WTC11 (cell line): ENCODE results near the gene BABAM2. TPM values are rescaled to one million over a fixed set of nuclear protein-coding genes. Genes with fewer than 3 reads are reported as not detected.

Source experiments
- ATAC-seq: fragments of 200-7000 bp; cut with Tn5 transposase; 2 replicates; pipeline ENCODE4 v1.10.0; 2021; ENCODE audit warnings: mild to moderate bottlenecking, moderate library complexity
- CTCF ChIA-PET: fragments of 300-600 bp; sonication (Branson Sonifier 250); formaldehyde crosslinking; loops from one replicate; lab custom pipeline; 2021; ENCODE audit warnings: antibody characterized with exemption; lab: Charles Lee
- POLR2A ChIA-PET: fragments of 350-600 bp; sonication (Branson Sonifier 250); formaldehyde crosslinking; loops from one replicate; lab custom pipeline; 2021; ENCODE audit warnings: antibody characterized with exemption; lab: Charles Lee
- DNase-seq: peaks from one replicate; pipeline ENCODE4 v3.0.0; 2021; ENCODE audit warnings: low spot score
- H3K27ac Mint-ChIP-seq: 2 replicates; pipeline ENCODE4 v1.8.0; 2021; ENCODE audit warnings: mixed read lengths
- H3K27me3 Mint-ChIP-seq: 2 replicates; pipeline ENCODE4 v1.8.0; 2021; ENCODE audit warnings: low read depth, mild to moderate bottlenecking, moderate library complexity, mixed read lengths
- H3K36me3 Mint-ChIP-seq: 2 replicates; pipeline ENCODE4 v1.8.0; 2021; ENCODE audit warnings: mixed read lengths
- H3K4me1 Mint-ChIP-seq: 2 replicates; pipeline ENCODE4 v1.8.0; 2022; ENCODE audit warnings: mixed read lengths
- H3K4me3 Mint-ChIP-seq: 2 replicates; pipeline ENCODE4 v1.8.0; 2021; ENCODE audit warnings: mild to moderate bottlenecking, moderate library complexity, mixed read lengths
- H3K9me3 Mint-ChIP-seq: 2 replicates; pipeline ENCODE4 v1.8.0; 2021; ENCODE audit warnings: mixed read lengths
- ATF1 ChIP-seq: sonication (generic); formaldehyde crosslinking; IDR thresholded peaks from 2 replicates; pipeline ENCODE4 v1.8.1; 2023; ENCODE audit warnings: mild to moderate bottlenecking, moderate library complexity, missing genetic modification reagents
- CBFB ChIP-seq: sonication (generic); formaldehyde crosslinking; IDR thresholded peaks from 2 replicates; pipeline ENCODE4 v1.8.1; 2022; ENCODE audit warnings: mild to moderate bottlenecking, low read depth, missing genetic modification reagents
- FOXJ3 ChIP-seq: sonication (generic); formaldehyde crosslinking; IDR thresholded peaks from 2 replicates; pipeline ENCODE4 v1.9.0; 2021; ENCODE audit warnings: missing genetic modification reagents, mild to moderate bottlenecking, borderline replicate concordance
- FOXK1 ChIP-seq: sonication (generic); formaldehyde crosslinking; IDR thresholded peaks from 2 replicates; pipeline ENCODE4 v1.8.0; 2022; ENCODE audit warnings: mild to moderate bottlenecking, moderate library complexity, missing genetic modification reagents
- FOXP1 ChIP-seq: sonication (generic); formaldehyde crosslinking; IDR thresholded peaks from 2 replicates; pipeline ENCODE4 v1.8.0; 2022; ENCODE audit warnings: missing genetic modification reagents, mild to moderate bottlenecking, moderate library complexity, borderline replicate concordance
- GABPB1 ChIP-seq: sonication (generic); formaldehyde crosslinking; IDR thresholded peaks from 2 replicates; pipeline ENCODE4 v1.8.1; 2023; ENCODE audit warnings: mild to moderate bottlenecking, missing genetic modification reagents
- HMGA2 ChIP-seq: fragments of 250-450 bp; sonication (Bioruptor Pico); IDR thresholded peaks from 2 replicates; pipeline ENCODE4 v1.4.0; 2021; ENCODE audit warnings: mild to moderate bottlenecking, moderate library complexity
- MXD4 ChIP-seq: fragments of 250-450 bp; sonication (Bioruptor Pico); IDR thresholded peaks from 2 replicates; pipeline ENCODE4 v1.8.0; 2021; ENCODE audit warnings: mild to moderate bottlenecking, moderate library complexity, borderline replicate concordance
- NFATC4 ChIP-seq: fragments of 250-450 bp; sonication (Bioruptor Pico); IDR thresholded peaks from 2 replicates; pipeline ENCODE4 v1.9.0; 2021; ENCODE audit warnings: mild to moderate bottlenecking
- NFE2L1 ChIP-seq: sonication (generic); formaldehyde crosslinking; IDR thresholded peaks from 2 replicates; pipeline ENCODE4 v1.8.1; 2023; ENCODE audit warnings: missing genetic modification reagents
- OVOL2 ChIP-seq: fragments of 250-450 bp; sonication (Bioruptor Pico); IDR thresholded peaks from 2 replicates; pipeline ENCODE4 v1.9.0; 2021; ENCODE audit warnings: mild to moderate bottlenecking, borderline replicate concordance
- RELA ChIP-seq: sonication (generic); formaldehyde crosslinking; IDR thresholded peaks from 2 replicates; pipeline ENCODE4 v1.8.1; 2022; ENCODE audit warnings: missing genetic modification reagents, mild to moderate bottlenecking, borderline replicate concordance
- RORB ChIP-seq: fragments of 250-450 bp; sonication (Bioruptor Pico); IDR thresholded peaks from 2 replicates; pipeline ENCODE4 v1.9.0; 2021; ENCODE audit warnings: mild to moderate bottlenecking
- SMAD4 ChIP-seq: sonication (generic); formaldehyde crosslinking; IDR thresholded peaks from 2 replicates; pipeline ENCODE4 v1.8.0; 2022; ENCODE audit warnings: mild to moderate bottlenecking, missing genetic modification reagents
- SOX15 ChIP-seq: fragments of 250-450 bp; sonication (Bioruptor Pico); IDR thresholded peaks from 2 replicates; pipeline ENCODE4 v1.9.0; 2021; ENCODE audit warnings: mild to moderate bottlenecking
- TEAD1 ChIP-seq: sonication (generic); formaldehyde crosslinking; IDR thresholded peaks from 2 replicates; pipeline ENCODE4 v1.8.0; 2022; ENCODE audit warnings: mild to moderate bottlenecking, missing genetic modification reagents
- TP53 ChIP-seq: sonication (generic); formaldehyde crosslinking; IDR thresholded peaks from 2 replicates; pipeline ENCODE4 v1.8.1; 2023; ENCODE audit warnings: mild to moderate bottlenecking, missing genetic modification reagents
- ZNF121 ChIP-seq: sonication (generic); formaldehyde crosslinking; IDR thresholded peaks from 2 replicates; pipeline ENCODE4 v1.8.0; 2023; ENCODE audit warnings: missing genetic modification reagents
- ZNF416 ChIP-seq: fragments of 250-450 bp; sonication (Bioruptor Pico); IDR thresholded peaks from 2 replicates; pipeline ENCODE4 v1.9.0; 2021; ENCODE audit warnings: mild to moderate bottlenecking, inconsistent platforms
- ZNF423 ChIP-seq: fragments of 250-450 bp; sonication (Bioruptor Pico); IDR thresholded peaks from 2 replicates; pipeline ENCODE4 v2.1.2; 2022; ENCODE audit warnings: mild to moderate bottlenecking, moderate library complexity
- total RNA-seq: library from RNA; stranded (reverse); gene quantifications from 3 replicates; pipeline ENCODE4 v1.2.3, GENCODE V29; 2021
- TF ChIP-seq, protein P1 (sequence below): sonication (generic); formaldehyde crosslinking; IDR thresholded peaks from 2 replicates; pipeline ENCODE4 v1.8.0; 2022; ENCODE audit warnings: mild to moderate bottlenecking, missing genetic modification reagents
- TF ChIP-seq, protein P2 (sequence below): sonication (generic); formaldehyde crosslinking; IDR thresholded peaks from 2 replicates; pipeline ENCODE4 v1.8.0; 2023; ENCODE audit warnings: mild to moderate bottlenecking, missing genetic modification reagents
- TF ChIP-seq, protein P3 (sequence below): sonication (generic); formaldehyde crosslinking; IDR thresholded peaks from 2 replicates; pipeline ENCODE4 v1.8.1; 2023; ENCODE audit warnings: mild to moderate bottlenecking, missing genetic modification reagents
- TF ChIP-seq, protein P4 (sequence below): fragments of 250-450 bp; sonication (Bioruptor Pico); IDR thresholded peaks from 2 replicates; pipeline ENCODE4 v2.1.2; 2022; ENCODE audit warnings: mild to moderate bottlenecking, moderate library complexity
- TF ChIP-seq, protein P5 (sequence below): sonication (generic); formaldehyde crosslinking; IDR thresholded peaks from 2 replicates; pipeline ENCODE4 v1.8.0; 2023; ENCODE audit warnings: missing genetic modification reagents
- TF ChIP-seq, protein P6 (sequence below): sonication (generic); formaldehyde crosslinking; IDR thresholded peaks from 2 replicates; pipeline ENCODE4 v1.8.1; 2023; ENCODE audit warnings: mild to moderate bottlenecking, missing genetic modification reagents
- TF ChIP-seq, protein P7 (sequence below): sonication (generic); formaldehyde crosslinking; conservative IDR thresholded peaks from 2 replicates; pipeline ENCODE4 v1.8.1; 2022; ENCODE audit warnings: mild to moderate bottlenecking, missing genetic modification reagents

Gene BABAM2
- total RNA-seq, 1 experiment from 2014 or later, result 16.5 TPM

DNA sequence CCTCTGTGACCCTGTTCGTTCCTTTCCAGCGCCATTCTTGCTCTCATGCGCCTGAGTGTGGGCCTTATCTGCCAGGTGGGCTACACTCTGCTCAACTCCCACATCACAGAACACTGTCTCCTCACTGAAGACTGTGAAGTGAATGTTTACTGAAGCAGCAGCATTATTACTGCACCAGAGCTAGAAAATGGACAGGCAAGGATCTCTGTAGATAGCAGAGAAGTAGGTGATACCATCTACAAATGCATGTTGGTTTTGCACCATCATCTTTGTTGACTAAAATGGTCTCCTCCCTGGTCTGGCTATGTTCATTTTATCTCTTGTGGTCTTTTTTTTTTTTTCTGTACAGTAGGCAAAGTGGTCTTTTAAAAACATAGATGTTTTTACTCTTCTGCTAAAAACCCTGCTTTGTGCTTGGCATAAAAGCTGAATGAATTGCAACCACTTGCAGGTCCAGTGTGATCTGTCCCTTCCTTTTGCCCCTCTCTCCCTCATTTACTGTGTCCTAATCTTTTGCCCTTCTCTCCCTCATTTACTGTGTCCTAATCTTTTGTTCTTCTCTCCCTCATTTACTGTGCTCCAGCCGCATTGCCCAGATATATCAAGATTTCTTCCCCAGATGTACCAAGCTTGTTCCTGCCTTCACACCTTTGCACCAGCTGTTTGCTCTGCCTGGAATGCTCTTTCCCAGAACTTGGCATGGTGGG lies 35.4 kb downstream of the BABAM2 start:
- CTCF ChIA-PET, result interaction anchor here (1.9 kb wide), 1 partner anchor 242 kb away, joined by 6 read pairs; no protein-coding TSS in a partner anchor
- peaks cover 6% of the 10 kb centered on the region; the same call in 1 of the 2 replicates for H3K4me1 Mint-ChIP-seq
- TF ChIP-seq FOXJ3 (CRISPR knock-in tag), result no peak
- TF ChIP-seq, protein P1, sequence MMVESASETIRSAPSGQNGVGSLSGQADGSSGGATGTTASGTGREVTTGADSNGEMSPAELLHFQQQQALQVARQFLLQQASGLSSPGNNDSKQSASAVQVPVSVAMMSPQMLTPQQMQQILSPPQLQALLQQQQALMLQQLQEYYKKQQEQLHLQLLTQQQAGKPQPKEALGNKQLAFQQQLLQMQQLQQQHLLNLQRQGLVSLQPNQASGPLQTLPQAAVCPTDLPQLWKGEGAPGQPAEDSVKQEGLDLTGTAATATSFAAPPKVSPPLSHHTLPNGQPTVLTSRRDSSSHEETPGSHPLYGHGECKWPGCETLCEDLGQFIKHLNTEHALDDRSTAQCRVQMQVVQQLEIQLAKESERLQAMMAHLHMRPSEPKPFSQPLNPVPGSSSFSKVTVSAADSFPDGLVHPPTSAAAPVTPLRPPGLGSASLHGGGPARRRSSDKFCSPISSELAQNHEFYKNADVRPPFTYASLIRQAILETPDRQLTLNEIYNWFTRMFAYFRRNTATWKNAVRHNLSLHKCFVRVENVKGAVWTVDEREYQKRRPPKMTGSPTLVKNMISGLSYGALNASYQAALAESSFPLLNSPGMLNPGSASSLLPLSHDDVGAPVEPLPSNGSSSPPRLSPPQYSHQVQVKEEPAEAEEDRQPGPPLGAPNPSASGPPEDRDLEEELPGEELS (CRISPR knock-in tag), result no peak
- TF ChIP-seq ATF1 (CRISPR knock-in tag), result no peak
- no peak for TF ChIP-seq OVOL2 (CRISPR knock-in tag)
- TF ChIP-seq CBFB (CRISPR knock-in tag), result no peak
- TF ChIP-seq RORB (CRISPR knock-in tag), result no peak
- TF ChIP-seq, protein P2, sequence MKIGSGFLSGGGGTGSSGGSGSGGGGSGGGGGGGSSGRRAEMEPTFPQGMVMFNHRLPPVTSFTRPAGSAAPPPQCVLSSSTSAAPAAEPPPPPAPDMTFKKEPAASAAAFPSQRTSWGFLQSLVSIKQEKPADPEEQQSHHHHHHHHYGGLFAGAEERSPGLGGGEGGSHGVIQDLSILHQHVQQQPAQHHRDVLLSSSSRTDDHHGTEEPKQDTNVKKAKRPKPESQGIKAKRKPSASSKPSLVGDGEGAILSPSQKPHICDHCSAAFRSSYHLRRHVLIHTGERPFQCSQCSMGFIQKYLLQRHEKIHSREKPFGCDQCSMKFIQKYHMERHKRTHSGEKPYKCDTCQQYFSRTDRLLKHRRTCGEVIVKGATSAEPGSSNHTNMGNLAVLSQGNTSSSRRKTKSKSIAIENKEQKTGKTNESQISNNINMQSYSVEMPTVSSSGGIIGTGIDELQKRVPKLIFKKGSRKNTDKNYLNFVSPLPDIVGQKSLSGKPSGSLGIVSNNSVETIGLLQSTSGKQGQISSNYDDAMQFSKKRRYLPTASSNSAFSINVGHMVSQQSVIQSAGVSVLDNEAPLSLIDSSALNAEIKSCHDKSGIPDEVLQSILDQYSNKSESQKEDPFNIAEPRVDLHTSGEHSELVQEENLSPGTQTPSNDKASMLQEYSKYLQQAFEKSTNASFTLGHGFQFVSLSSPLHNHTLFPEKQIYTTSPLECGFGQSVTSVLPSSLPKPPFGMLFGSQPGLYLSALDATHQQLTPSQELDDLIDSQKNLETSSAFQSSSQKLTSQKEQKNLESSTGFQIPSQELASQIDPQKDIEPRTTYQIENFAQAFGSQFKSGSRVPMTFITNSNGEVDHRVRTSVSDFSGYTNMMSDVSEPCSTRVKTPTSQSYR, result no peak
- no peak for TF ChIP-seq FOXK1
- TF ChIP-seq GABPB1, result no peak
- no peak for TF ChIP-seq NFE2L1 (CRISPR knock-in tag)
- TF ChIP-seq TP53 (CRISPR knock-in tag), result no peak
- TF ChIP-seq ZNF423 (CRISPR knock-in tag), result no peak
- TF ChIP-seq TEAD1 (CRISPR knock-in tag), result no peak
- no peak for TF ChIP-seq SMAD4
- no peak for TF ChIP-seq RELA (CRISPR knock-in tag)
- no peaks in the 10 kb centered on the region for H3K36me3 Mint-ChIP-seq
- no peak overlapping the region for H3K27ac Mint-ChIP-seq
- POLR2A ChIA-PET, result no interaction called here
- H3K9me3 Mint-ChIP-seq, result no peaks in the 10 kb centered on the region
- H3K4me3 Mint-ChIP-seq, result no peak overlapping the region
- ATAC-seq, result no peak
- no peaks in the 10 kb centered on the region for H3K27me3 Mint-ChIP-seq
- DNase-seq, result no peak

DNA sequence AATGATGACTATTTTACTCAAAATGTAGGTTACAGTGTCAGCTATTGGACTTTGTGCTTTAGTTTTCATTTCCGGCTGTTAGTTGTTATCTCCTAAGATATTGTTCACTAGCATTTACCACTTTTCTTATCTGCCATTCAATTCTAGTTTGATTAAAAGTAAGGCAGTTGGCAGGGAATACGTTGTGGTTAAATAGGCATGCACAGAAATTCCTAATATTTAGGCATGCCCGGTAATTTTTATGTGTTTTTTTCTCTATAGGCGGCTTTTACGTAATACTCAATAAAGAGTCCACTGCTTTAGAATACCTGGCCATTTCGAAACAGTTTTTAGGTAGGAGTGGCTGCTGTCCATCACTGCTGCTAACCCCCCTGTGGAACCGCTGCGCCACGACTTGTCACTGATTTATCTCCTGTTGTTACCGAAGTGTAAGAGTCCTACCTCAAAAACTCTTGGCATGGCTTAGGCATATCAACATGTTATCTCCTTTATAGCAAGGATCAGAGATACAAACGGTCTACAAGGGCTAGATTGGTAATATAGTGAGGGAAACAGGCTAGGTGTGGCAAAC lies 39.5 kb downstream of the BABAM2 start:
- Mint-ChIP-seq H3K27me3 (no peaks in the 10 kb centered on the region), H3K27ac (no peak overlapping the region), H3K4me1 (peaks cover 6% of the 10 kb centered on the region; the same call in 1 of the 2 replicates), H3K36me3 (no peaks in the 10 kb centered on the region), H3K4me3 (no peak overlapping the region), H3K9me3 (no peaks in the 10 kb centered on the region)
- DNase-seq (no peak), ATAC-seq (no peak)
- ChIA-PET CTCF (no interaction called here), POLR2A (no interaction called here)
- TF ChIP-seq HMGA2 (CRISPR knock-in tag) (no peak), ZNF416 (CRISPR knock-in tag) (no peak), NFATC4 (CRISPR knock-in tag) (no peak), MXD4 (no peak), SOX15 (CRISPR knock-in tag) (no peak), FOXP1 (CRISPR knock-in tag) (no peak), TEAD1 (CRISPR knock-in tag) (no peak), ZNF121 (CRISPR knock-in tag) (no peak)
- TF ChIP-seq, protein P3, sequence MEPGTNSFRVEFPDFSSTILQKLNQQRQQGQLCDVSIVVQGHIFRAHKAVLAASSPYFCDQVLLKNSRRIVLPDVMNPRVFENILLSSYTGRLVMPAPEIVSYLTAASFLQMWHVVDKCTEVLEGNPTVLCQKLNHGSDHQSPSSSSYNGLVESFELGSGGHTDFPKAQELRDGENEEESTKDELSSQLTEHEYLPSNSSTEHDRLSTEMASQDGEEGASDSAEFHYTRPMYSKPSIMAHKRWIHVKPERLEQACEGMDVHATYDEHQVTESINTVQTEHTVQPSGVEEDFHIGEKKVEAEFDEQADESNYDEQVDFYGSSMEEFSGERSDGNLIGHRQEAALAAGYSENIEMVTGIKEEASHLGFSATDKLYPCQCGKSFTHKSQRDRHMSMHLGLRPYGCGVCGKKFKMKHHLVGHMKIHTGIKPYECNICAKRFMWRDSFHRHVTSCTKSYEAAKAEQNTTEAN, result no peak
- TF ChIP-seq, protein P4, sequence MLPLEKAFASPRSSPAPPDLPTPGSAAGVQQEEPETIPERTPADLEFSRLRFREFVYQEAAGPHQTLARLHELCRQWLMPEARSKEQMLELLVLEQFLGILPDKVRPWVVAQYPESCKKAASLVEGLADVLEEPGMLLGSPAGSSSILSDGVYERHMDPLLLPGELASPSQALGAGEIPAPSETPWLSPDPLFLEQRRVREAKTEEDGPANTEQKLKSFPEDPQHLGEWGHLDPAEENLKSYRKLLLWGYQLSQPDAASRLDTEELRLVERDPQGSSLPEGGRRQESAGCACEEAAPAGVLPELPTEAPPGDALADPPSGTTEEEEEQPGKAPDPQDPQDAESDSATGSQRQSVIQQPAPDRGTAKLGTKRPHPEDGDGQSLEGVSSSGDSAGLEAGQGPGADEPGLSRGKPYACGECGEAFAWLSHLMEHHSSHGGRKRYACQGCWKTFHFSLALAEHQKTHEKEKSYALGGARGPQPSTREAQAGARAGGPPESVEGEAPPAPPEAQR (CRISPR knock-in tag), result no peak
- TF ChIP-seq, protein P5, sequence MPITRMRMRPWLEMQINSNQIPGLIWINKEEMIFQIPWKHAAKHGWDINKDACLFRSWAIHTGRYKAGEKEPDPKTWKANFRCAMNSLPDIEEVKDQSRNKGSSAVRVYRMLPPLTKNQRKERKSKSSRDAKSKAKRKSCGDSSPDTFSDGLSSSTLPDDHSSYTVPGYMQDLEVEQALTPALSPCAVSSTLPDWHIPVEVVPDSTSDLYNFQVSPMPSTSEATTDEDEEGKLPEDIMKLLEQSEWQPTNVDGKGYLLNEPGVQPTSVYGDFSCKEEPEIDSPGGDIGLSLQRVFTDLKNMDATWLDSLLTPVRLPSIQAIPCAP, result no peak
- TF ChIP-seq, protein P6, sequence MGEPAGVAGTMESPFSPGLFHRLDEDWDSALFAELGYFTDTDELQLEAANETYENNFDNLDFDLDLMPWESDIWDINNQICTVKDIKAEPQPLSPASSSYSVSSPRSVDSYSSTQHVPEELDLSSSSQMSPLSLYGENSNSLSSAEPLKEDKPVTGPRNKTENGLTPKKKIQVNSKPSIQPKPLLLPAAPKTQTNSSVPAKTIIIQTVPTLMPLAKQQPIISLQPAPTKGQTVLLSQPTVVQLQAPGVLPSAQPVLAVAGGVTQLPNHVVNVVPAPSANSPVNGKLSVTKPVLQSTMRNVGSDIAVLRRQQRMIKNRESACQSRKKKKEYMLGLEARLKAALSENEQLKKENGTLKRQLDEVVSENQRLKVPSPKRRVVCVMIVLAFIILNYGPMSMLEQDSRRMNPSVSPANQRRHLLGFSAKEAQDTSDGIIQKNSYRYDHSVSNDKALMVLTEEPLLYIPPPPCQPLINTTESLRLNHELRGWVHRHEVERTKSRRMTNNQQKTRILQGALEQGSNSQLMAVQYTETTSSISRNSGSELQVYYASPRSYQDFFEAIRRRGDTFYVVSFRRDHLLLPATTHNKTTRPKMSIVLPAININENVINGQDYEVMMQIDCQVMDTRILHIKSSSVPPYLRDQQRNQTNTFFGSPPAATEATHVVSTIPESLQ (CRISPR knock-in tag), result no peak
- TF ChIP-seq, protein P7, sequence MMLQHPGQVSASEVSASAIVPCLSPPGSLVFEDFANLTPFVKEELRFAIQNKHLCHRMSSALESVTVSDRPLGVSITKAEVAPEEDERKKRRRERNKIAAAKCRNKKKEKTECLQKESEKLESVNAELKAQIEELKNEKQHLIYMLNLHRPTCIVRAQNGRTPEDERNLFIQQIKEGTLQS, result no peak
